GM12878 (cell line): ENCODE results near the gene RSPH1. TPM values are rescaled to one million over a fixed set of nuclear protein-coding genes. Genes with fewer than 3 reads are reported as not detected.

Experiments used
- ATF2 ChIP-seq: IDR thresholded peaks from 2 replicates; pipeline ENCODE4 v1.6.1; 2012; ENCODE audit warnings: low read length, inconsistent platforms
- BCL11A ChIP-seq: IDR thresholded peaks from 2 replicates; pipeline ENCODE4 v1.6.1; 2011; ENCODE audit warnings: low read depth, low read length
- HDGF ChIP-seq: fragments of 450-650 bp; IDR thresholded peaks from 2 replicates; pipeline ENCODE4 v1.6.1; 2016; ENCODE audit warnings: antibody characterized with exemption
- IKZF2 ChIP-seq, 2 experiments: fragments of 450-650 bp; IDR thresholded peaks; 2 replicates each; pipeline ENCODE4 v1.6.1; 2017; ENCODE audit warnings: mild to moderate bottlenecking in 2 of 2, moderate library complexity in 2 of 2
- JUNB ChIP-seq: IDR thresholded peaks from 2 replicates; pipeline ENCODE4 v1.6.1; 2016; ENCODE audit warnings: antibody characterized with exemption, mild to moderate bottlenecking
- LARP7 ChIP-seq: fragments of 450-650 bp; IDR thresholded peaks from 2 replicates; pipeline ENCODE4 v1.6.1; 2017; ENCODE audit warnings: mild to moderate bottlenecking
- MTA3 ChIP-seq: IDR thresholded peaks from 2 replicates; pipeline ENCODE4 v1.6.1; 2012; ENCODE audit warnings: low read length, inconsistent platforms, borderline replicate concordance
- NKRF ChIP-seq: fragments of 450-650 bp; conservative IDR thresholded peaks from 2 replicates; pipeline ENCODE4 v1.6.1; 2017; ENCODE audit warnings: mild to moderate bottlenecking, moderate library complexity
- NR2C1 ChIP-seq: fragments of 450-650 bp; IDR thresholded peaks from 2 replicates; pipeline ENCODE4 v1.6.1; 2017; ENCODE audit warnings: antibody characterized with exemption, mild to moderate bottlenecking, moderate library complexity
- NR2F1 ChIP-seq: fragments of 450-650 bp; conservative IDR thresholded peaks from 2 replicates; pipeline ENCODE4 v1.6.1; 2017; ENCODE audit warnings: mild to moderate bottlenecking
- RAD21 ChIP-seq: IDR thresholded peaks from 2 replicates; pipeline ENCODE4 v1.6.1; 2011; ENCODE audit warnings: mild to moderate bottlenecking, low read depth, low read length, moderate library complexity; ENCODE audit not compliant: insufficient read depth
- RCOR1 ChIP-seq: conservative IDR thresholded peaks from 2 replicates; pipeline ENCODE4 v1.6.1; 2012; ENCODE audit warnings: low read depth, low read length, improper control_type of control experiment
- RELA ChIP-seq: fragments of 450-650 bp; IDR thresholded peaks from 2 replicates; pipeline ENCODE4 v1.8.0; 2014; ENCODE audit warnings: borderline replicate concordance; ENCODE audit not compliant: partially characterized antibody
- RELB ChIP-seq: fragments of 450-650 bp; IDR thresholded peaks from 2 replicates; pipeline ENCODE4 v1.6.1; 2017; ENCODE audit warnings: low read depth, mild to moderate bottlenecking, moderate library complexity
- SP1 ChIP-seq: IDR thresholded peaks from one replicate; pipeline ENCODE4 v1.6.1; 2011; ENCODE audit warnings: low read depth, low read length
- STAT1 ChIP-seq: fragments of 450-650 bp; conservative IDR thresholded peaks from 2 replicates; pipeline ENCODE4 v1.6.1; 2014; ENCODE audit warnings: antibody characterized with exemption, mild to moderate bottlenecking
- SUPT20H ChIP-seq: IDR thresholded peaks from 2 replicates; pipeline ENCODE4 v1.6.1; 2011; ENCODE audit warnings: low read depth, mild to moderate bottlenecking, low read length, moderate library complexity, borderline replicate concordance; ENCODE audit not compliant: control insufficient read depth
- TCF12 ChIP-seq: IDR thresholded peaks from 2 replicates; pipeline ENCODE4 v1.6.1; 2011; ENCODE audit warnings: low read depth, mild to moderate bottlenecking, low read length
- polyA plus RNA-seq, 11 experiments: library from polyadenylated mRNA; depleted of rRNA in 4 of 11; unstranded in 6 of 11; stranded (reverse) in 5 of 11; fragments of >200 nt; fragmentation: Nextera tagmentation in 4 of 11; fragmentation: Illumina TruSeq in 1 of 11; extraction: Ambion mirVana in 4 of 11; extraction: Trizol in 1 of 11; gene quantifications; 1 replicate in 1 of 11; 2 replicates in 10 of 11; pipeline versions ENCODE4 v1.2.1 to v1.2.3, GENCODE V29; 2011 to 2016; ENCODE audit warnings: inconsistent platforms in 2 of 11, missing spikeins in 2 of 11, low read depth in 1 of 11
- total RNA-seq, 4 experiments: library from RNA; depleted of rRNA in 3 of 4; stranded (reverse); fragments of >200 nt in 3 of 4; fragmentation: Illumina TruSeq in 1 of 4; extraction: Trizol in 1 of 4; gene quantifications; 2 replicates each; pipeline versions ENCODE4 v1.2.1 to v1.2.3, GENCODE V29; 2013 to 2021
- TF ChIP-seq, protein P1 (sequence below): IDR thresholded peaks from 2 replicates; pipeline ENCODE4 v1.6.1; 2012; ENCODE audit warnings: low read depth, low read length, improper control_type of control experiment
- TF ChIP-seq, protein P2 (sequence below): fragments of 450-650 bp; IDR thresholded peaks from 2 replicates; pipeline ENCODE4 v1.6.1; 2017; ENCODE audit warnings: mild to moderate bottlenecking, moderate library complexity

Gene RSPH1
- total and polyA plus RNA-seq, 10 of the 15 experiments (the other 5 are each of a cell fraction or from before 2014, with no cell fraction given), result 0.11 to 1.4 (median 0.38) TPM

GRCh38 chr21:42439284-42440186 is 56.5 kb downstream of the RSPH1 start (continued):
- TF ChIP-seq NKRF (no peak), RCOR1 (no peak), MTA3 (peak; percentile 88; the same call in 1 of the 2 replicates), NR2F1 (peak; percentile 90), LARP7 (no peak; the same call in 1 of the 2 replicates), JUNB (no peak; the same call in 1 of the 2 replicates), RAD21 (0 out of 2 replicates have a peak, but pooled peaks have one; percentile 4), SUPT20H (no peak), HDGF (peak; percentile 99), SP1 (peak; percentile 54), TCF12 (peak; percentile 70; the same call in 1 of the 2 replicates), ATF2 (peak; percentile 88), IKZF2 (IDR thresholded peaks at IDR 0.05) (peak; percentile 67 to 84; a peak in 3 of 4 replicates), BCL11A (peak; percentile 91), RELA (no peak), RELB (peak; percentile 4), STAT1 (no peak), NR2C1 (no peak)
- TF ChIP-seq, protein P1, sequence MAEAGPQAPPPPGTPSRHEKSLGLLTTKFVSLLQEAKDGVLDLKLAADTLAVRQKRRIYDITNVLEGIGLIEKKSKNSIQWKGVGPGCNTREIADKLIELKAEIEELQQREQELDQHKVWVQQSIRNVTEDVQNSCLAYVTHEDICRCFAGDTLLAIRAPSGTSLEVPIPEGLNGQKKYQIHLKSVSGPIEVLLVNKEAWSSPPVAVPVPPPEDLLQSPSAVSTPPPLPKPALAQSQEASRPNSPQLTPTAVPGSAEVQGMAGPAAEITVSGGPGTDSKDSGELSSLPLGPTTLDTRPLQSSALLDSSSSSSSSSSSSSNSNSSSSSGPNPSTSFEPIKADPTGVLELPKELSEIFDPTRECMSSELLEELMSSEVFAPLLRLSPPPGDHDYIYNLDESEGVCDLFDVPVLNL, result no peak
- TF ChIP-seq, protein P2, sequence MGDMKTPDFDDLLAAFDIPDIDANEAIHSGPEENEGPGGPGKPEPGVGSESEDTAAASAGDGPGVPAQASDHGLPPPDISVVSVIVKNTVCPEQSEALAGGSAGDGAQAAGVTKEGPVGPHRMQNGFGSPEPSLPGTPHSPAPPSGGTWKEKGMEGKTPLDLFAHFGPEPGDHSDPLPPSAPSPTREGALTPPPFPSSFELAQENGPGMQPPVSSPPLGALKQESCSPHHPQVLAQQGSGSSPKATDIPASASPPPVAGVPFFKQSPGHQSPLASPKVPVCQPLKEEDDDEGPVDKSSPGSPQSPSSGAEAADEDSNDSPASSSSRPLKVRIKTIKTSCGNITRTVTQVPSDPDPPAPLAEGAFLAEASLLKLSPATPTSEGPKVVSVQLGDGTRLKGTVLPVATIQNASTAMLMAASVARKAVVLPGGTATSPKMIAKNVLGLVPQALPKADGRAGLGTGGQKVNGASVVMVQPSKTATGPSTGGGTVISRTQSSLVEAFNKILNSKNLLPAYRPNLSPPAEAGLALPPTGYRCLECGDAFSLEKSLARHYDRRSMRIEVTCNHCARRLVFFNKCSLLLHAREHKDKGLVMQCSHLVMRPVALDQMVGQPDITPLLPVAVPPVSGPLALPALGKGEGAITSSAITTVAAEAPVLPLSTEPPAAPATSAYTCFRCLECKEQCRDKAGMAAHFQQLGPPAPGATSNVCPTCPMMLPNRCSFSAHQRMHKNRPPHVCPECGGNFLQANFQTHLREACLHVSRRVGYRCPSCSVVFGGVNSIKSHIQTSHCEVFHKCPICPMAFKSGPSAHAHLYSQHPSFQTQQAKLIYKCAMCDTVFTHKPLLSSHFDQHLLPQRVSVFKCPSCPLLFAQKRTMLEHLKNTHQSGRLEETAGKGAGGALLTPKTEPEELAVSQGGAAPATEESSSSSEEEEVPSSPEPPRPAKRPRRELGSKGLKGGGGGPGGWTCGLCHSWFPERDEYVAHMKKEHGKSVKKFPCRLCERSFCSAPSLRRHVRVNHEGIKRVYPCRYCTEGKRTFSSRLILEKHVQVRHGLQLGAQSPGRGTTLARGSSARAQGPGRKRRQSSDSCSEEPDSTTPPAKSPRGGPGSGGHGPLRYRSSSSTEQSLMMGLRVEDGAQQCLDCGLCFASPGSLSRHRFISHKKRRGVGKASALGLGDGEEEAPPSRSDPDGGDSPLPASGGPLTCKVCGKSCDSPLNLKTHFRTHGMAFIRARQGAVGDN, result no peak; the same call in 1 of the 2 replicates
